Fibroblast of lung (primary cell): Measurements from ENCODE around the gene NAP1L4. TPM values are rescaled to one million over a fixed set of nuclear protein-coding genes. Genes with fewer than 3 reads are reported as not detected.

Experiments
- DNase-seq, 2 donors: peaks; one replicate each; pipeline versions ENCODE4 v3.0.0 to v3.0.0-alpha.2; 2010; ENCODE audit warnings: low read depth in 2 of 2
- H2AFZ ChIP-seq: 2 replicates; pipeline ENCODE4 v1.5.1; 2012; ENCODE audit warnings: low read length, control low read depth, inconsistent platforms
- H3K27ac ChIP-seq: 2 replicates; pipeline ENCODE4 v1.5.1; 2011; ENCODE audit warnings: low read length, control low read depth; ENCODE audit not compliant: insufficient read depth
- H3K27me3 ChIP-seq: 2 replicates; pipeline ENCODE4 v1.5.1; 2011; ENCODE audit warnings: mild to moderate bottlenecking, low read length; ENCODE audit not compliant: control insufficient read depth, insufficient read depth
- H3K36me3 ChIP-seq: 2 replicates; pipeline ENCODE4 v1.5.1; 2011; ENCODE audit warnings: low read length; ENCODE audit not compliant: control insufficient read depth, insufficient read depth
- H3K4me1 ChIP-seq: 2 replicates; pipeline ENCODE4 v1.5.1; 2011; ENCODE audit warnings: low read length; ENCODE audit not compliant: control insufficient read depth, insufficient read depth; ENCODE audit errors: extremely low read depth
- H3K4me2 ChIP-seq: 2 replicates; pipeline ENCODE4 v1.5.1; 2011; ENCODE audit warnings: low read length, control low read depth; ENCODE audit not compliant: insufficient read depth; ENCODE audit errors: extremely low read depth
- H3K4me3 ChIP-seq, 4 experiments: fragments of 200-600 bp in 1 of 4; sonication (generic) in 1 of 4; replicated peaks in 1 of 4; 2 replicates each; pipeline ENCODE4 v1.5.1; 2011 to 2016; ENCODE audit warnings: low read length in 4 of 4, low read depth in 3 of 4, mild to moderate bottlenecking in 3 of 4, control low read depth in 2 of 4, inconsistent platforms in 1 of 4, mixed read lengths in 1 of 4; ENCODE audit not compliant: insufficient read depth in 1 of 4; ENCODE audit errors: control extremely low read depth in 1 of 4
- H3K79me2 ChIP-seq: 2 replicates; pipeline ENCODE4 v1.5.1; 2012; ENCODE audit warnings: mild to moderate bottlenecking, low read length, inconsistent platforms; ENCODE audit not compliant: control insufficient read depth, insufficient read depth
- H3K9ac ChIP-seq: 2 replicates; pipeline ENCODE4 v1.5.1; 2011; ENCODE audit warnings: mild to moderate bottlenecking, low read length, control low read depth; ENCODE audit not compliant: insufficient read depth
- H3K9me3 ChIP-seq: 2 replicates; pipeline ENCODE4 v1.5.1; 2012; ENCODE audit warnings: low read depth, low read length; ENCODE audit not compliant: control insufficient read depth, insufficient read depth
- H4K20me1 ChIP-seq: 2 replicates; pipeline ENCODE4 v1.5.1; 2011; ENCODE audit warnings: low read length; ENCODE audit not compliant: control insufficient read depth, insufficient read depth; ENCODE audit errors: extremely low read depth
- CTCF ChIP-seq, 2 donors: IDR thresholded peaks in 1 of 2; conservative IDR thresholded peaks in 1 of 2; 1 replicate in 1 of 2; 2 replicates in 1 of 2; pipeline ENCODE4 v1.5.1; 2011 to 2012; ENCODE audit warnings: low read length in 2 of 2, control low read depth in 1 of 2, inconsistent platforms in 1 of 2, low read depth in 1 of 2, mild to moderate bottlenecking in 1 of 2
- EZH2 ChIP-seq: IDR thresholded peaks from 2 replicates; pipeline ENCODE4 v1.5.1; 2012; ENCODE audit warnings: low read length, control low read depth, mild to moderate bottlenecking; ENCODE audit errors: missing control alignments
- polyA plus RNA-seq, 2 donors: library from polyadenylated mRNA; depleted of rRNA in 1 of 2; stranded (reverse) in 1 of 2; unstranded in 1 of 2; fragments of >200 nt; gene quantifications; 2 replicates each; pipeline ENCODE4 v1.2.1, GENCODE V29; 2011 to 2012; ENCODE audit warnings: missing spikeins in 1 of 2
- total RNA-seq: library from RNA; depleted of rRNA; stranded (reverse); fragments of >200 nt; gene quantifications from 2 replicates; pipeline ENCODE4 v1.2.1, GENCODE V29; 2014

NAP1L4 gene
- total and polyA plus RNA-seq, 2 donors (not counting 1 experiment from before 2014, with no cell fraction given): 79.5 to 113 TPM

- peak; percentile 34 to 38 for DNase-seq
- Histone ChIP-seq H3K79me2 (peaks cover 51% of the 10 kb centered on the region), H3K9ac (peak overlapping the region; percentile 80), H3K27ac (peak overlapping the region; percentile 75), H3K9me3 (no peaks in the 10 kb centered on the region), H3K4me3 (peak overlapping the region; percentile 78 to 92 (median 86)), H3K4me1 (no peaks in the 10 kb centered on the region), H3K27me3 (no peaks in the 10 kb centered on the region), H3K4me2 (peak overlapping the region; percentile 78), H4K20me1 (peaks cover 1% of the 10 kb centered on the region), H3K36me3 (no peaks in the 10 kb centered on the region), H2AFZ (peak overlapping the region; percentile 36)
- TF ChIP-seq EZH2: no peak
- no peak for TF ChIP-seq CTCF (conservative IDR thresholded peaks at IDR 0.05 in 1 of 2, IDR thresholded peaks at IDR 0.05 in 1 of 2; ENCODE audit: low read depth in 1 of 2, low read length in 2 of 2)
These were observed 486 bp downstream of the NAP1L4 start for GRCh38 chr11:2991452-2992233.

- Histone ChIP-seq H3K27me3 (no peaks in the 10 kb centered on the region), H3K9me3 (no peaks in the 10 kb centered on the region), H3K4me2 (peak overlapping the region; percentile 78), H4K20me1 (peaks cover 1% of the 10 kb centered on the region), H2AFZ (no peak overlapping the region), H3K9ac (peak overlapping the region; percentile 80), H3K4me1 (no peaks in the 10 kb centered on the region), H3K4me3 (peak overlapping the region; percentile 78 to 92 (median 86)), H3K27ac (peak overlapping the region; percentile 75), H3K36me3 (no peaks in the 10 kb centered on the region), H3K79me2 (peaks cover 59% of the 10 kb centered on the region)
- no peak for TF ChIP-seq CTCF (conservative IDR thresholded peaks at IDR 0.05 in 1 of 2, IDR thresholded peaks at IDR 0.05 in 1 of 2; ENCODE audit: low read depth in 1 of 2, low read length in 2 of 2)
- no peak for TF ChIP-seq EZH2
- peak in 1 of 2 donors; percentile 9 for DNase-seq
These were observed 1.3 kb downstream of the NAP1L4 start for GRCh38 chr11:2990617-2991451.

- Histone ChIP-seq H3K9me3 (no peaks in the 10 kb centered on the region), H3K79me2 (peaks cover 72% of the 10 kb centered on the region), H3K4me3 (peak overlapping the region; percentile 29 to 92 (median 82)), H2AFZ (no peak overlapping the region), H3K4me2 (peak overlapping the region; percentile 78), H3K9ac (no peak overlapping the region), H3K36me3 (no peaks in the 10 kb centered on the region), H3K27me3 (no peaks in the 10 kb centered on the region), H3K4me1 (no peaks in the 10 kb centered on the region), H3K27ac (no peak overlapping the region), H4K20me1 (peaks cover 1% of the 10 kb centered on the region)
- no peak for DNase-seq
- TF ChIP-seq EZH2: no peak
These were observed 2.6 kb downstream of the NAP1L4 start for GRCh38 chr11:2989551-2989950.
